SH-SY5Y (cell line): ENCODE results near the gene PCDH18.

Experiments used
- GATA2 ChIP-seq: IDR thresholded peaks from 2 replicates; pipeline ENCODE4 v1.6.1; 2011; ENCODE audit warnings: mild to moderate bottlenecking, low read depth, low read length
- GATA3 ChIP-seq: IDR thresholded peaks from 2 replicates; pipeline ENCODE4 v1.6.1; 2011; ENCODE audit warnings: low read depth, mild to moderate bottlenecking, low read length, moderate library complexity

Gene PCDH18, protein sequence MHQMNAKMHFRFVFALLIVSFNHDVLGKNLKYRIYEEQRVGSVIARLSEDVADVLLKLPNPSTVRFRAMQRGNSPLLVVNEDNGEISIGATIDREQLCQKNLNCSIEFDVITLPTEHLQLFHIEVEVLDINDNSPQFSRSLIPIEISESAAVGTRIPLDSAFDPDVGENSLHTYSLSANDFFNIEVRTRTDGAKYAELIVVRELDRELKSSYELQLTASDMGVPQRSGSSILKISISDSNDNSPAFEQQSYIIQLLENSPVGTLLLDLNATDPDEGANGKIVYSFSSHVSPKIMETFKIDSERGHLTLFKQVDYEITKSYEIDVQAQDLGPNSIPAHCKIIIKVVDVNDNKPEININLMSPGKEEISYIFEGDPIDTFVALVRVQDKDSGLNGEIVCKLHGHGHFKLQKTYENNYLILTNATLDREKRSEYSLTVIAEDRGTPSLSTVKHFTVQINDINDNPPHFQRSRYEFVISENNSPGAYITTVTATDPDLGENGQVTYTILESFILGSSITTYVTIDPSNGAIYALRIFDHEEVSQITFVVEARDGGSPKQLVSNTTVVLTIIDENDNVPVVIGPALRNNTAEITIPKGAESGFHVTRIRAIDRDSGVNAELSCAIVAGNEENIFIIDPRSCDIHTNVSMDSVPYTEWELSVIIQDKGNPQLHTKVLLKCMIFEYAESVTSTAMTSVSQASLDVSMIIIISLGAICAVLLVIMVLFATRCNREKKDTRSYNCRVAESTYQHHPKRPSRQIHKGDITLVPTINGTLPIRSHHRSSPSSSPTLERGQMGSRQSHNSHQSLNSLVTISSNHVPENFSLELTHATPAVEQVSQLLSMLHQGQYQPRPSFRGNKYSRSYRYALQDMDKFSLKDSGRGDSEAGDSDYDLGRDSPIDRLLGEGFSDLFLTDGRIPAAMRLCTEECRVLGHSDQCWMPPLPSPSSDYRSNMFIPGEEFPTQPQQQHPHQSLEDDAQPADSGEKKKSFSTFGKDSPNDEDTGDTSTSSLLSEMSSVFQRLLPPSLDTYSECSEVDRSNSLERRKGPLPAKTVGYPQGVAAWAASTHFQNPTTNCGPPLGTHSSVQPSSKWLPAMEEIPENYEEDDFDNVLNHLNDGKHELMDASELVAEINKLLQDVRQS

DNA sequence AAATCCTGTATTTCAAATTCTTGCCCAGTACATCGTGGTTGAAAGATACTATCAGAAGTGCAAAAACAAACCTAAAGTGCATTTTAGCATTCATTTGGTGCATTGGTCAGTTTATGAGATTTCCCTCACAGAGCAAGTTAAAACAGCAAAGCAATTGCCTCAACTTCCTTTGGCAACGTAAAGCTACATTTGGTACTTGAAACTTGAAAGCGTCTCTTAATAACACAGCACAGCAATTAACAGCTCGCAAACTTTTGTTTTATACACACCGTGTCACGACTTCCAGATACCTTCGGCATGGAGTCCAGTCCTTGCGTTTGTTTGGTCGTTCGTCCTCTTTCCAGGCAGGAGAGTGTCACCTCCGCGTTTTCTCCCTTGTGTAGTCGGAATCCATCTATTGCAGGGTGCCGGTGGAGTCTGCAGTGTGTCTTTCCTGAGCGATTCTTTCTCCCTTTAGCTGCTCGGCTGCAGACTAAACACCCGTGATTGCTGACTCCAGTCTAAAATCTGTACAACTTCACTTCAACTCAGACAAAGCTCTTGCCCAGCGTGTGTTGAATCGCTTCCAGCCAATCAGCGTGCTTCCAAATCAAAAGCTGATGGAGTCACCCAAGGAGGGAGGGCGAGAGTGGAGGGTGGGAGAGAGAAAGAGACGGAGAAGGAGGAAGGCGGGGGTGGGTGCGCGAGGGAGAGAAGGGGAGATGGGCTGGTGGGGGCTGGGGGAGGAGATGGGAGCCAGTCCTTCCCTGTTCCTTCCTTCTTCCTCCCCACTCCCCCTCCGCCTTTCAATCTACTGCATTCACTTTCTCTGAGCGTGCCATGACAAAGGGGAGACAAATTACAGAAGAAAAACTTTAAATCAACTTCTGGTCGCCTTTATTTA is at the start of gene PCDH18:
PCDH18 (minus strand) TSS at position 509 of the 883 bp plus-strand sequence; CDS start at position 103, 406 bp downstream.
- TF ChIP-seq GATA2 (no peak), GATA3 (no peak)

DNA sequence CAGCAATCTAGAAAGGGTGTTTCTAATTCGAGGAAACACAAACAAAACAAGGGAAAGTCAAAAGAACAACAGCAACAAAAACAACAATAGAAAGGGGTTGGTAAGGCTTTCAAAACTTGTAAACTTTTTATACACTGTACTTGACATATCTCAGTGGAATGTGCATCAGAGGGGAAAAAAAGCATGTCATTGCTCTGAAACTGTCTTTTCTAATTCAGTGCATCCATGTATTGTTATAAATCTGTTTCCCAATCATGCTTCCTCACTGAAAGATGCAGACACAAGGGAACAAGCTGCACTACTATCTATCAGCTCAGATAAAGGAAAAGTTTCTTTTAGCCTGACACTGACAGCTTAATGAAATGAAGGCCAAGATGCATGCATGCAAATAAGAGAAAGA is 44.2 kb upstream of the PCDH18 start:
- TF ChIP-seq GATA3 (no peak), GATA2 (no peak)

DNA sequence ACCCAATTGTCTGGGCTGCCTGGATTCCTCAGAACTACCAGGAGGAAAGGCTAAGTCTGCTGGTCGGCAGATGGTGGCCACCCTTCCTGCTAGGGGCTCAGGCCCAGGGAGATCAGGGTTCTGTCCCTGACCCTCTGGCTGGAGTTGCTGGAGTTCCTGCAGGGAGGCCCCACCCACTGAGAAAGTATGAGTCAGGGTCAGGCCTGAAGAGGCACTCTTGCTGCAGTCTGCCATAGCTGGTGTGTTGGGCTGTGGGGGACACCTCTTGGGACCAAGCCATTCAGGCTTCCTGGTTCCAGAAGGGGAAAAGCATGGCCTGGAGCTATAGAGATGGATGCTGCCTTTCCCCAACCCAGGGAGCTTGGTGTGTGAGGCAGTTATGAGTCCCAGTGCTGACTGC is 40.4 kb upstream of the PCDH18 start:
- TF ChIP-seq GATA3 (no peak), GATA2 (no peak)

DNA sequence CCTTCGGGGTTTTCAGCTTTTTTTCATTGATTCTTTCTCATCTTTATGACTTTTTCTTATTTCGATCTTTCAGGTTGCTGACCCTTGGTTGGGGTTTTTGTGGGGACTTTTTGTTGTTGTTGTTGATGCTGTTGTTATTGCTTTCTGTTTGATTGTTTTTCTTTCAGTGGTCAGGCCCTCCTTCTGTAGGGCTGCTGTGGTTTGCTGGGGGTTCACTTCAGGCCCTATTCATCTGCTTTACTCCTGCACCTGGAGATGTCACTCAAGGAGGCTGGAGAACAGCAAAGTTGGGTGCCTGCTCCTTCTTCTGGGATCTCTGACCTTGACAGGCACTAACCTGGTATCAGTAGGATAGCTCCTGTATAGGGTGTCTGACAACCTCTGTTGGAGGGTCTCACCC is 39.9 kb upstream of the PCDH18 start:
- TF ChIP-seq GATA2 (no peak), GATA3 (no peak)

DNA sequence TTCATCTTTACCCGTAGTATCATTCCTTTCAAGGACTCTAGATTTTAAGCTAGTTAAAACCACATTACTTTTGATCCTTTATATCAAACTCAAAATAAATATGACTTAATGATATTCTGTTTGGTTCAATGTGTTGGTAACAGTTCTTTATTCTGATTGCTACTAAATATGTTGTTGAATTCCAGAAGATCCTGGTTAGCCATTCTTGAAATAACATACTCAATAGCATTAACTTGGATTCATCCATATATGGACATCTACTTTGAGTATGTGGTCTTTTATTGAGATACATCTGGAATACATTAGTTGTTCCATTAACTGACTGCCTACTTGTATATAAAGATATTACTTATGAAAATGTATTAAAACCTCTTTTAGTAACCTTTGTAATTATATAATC is 27.5 kb upstream of the PCDH18 start:
- no peak for TF ChIP-seq GATA3
- TF ChIP-seq GATA2: no peak

DNA sequence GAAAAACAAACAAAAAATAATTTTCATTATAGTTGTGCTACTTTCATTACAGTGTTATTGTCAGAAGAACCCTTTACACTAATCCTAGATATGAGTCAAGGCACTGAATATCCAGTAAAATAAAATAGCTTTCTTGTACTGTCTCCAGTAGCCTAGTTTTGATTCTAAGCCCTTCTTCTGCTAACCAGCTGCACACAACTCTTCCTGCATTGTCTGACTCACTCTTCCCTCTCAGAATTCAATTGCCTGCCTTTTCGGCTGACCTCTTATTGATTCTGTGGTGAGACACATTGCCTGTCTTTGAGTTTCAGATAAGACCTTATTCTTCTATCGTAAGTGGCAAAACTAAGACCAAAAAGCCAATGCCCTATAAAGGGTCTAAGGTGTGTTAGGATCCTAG is 26.7 kb upstream of the PCDH18 start:
- no peak for TF ChIP-seq GATA3
- TF ChIP-seq GATA2: no peak

DNA sequence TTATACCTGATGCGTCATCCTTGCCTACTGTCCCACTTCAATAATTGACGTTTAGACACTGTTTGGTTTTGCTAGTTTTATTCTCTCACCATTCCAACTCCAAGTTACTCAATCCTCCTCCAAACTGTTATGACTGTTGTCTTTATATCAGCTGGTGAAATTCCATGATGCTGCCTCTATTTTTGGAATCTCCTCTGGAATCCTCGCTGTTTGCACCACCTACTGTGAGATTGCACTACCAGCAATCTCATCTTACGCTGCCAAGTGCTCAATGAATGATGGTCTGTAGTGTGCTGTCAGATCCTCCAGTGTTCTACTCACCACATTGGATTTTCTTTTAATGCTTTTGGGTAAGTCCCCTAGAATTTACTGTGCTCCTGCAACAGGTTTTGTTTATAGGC is 13.2 kb upstream of the PCDH18 start:
- TF ChIP-seq GATA2 (no peak), GATA3 (no peak)

DNA sequence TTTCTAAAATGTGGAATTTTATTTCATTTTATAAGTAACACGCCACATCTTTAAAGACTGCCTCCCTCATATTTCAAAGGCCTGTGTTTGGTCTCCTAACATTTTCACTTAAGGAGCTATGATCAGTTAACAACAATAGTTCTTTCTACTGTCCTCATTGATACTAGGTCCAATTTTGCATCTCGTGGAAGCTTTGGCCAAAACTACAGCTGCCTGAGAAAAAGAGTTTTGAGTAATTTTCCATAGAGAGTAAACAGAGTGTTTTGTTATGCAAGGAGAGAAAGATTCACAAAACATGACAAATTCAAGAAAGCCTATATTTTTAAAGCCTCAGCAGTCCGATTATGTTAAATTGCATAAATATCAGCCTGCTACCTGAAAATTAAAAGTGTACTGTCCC is 11.4 kb upstream of the PCDH18 start:
- TF ChIP-seq GATA3: no peak
- TF ChIP-seq GATA2: no peak

DNA sequence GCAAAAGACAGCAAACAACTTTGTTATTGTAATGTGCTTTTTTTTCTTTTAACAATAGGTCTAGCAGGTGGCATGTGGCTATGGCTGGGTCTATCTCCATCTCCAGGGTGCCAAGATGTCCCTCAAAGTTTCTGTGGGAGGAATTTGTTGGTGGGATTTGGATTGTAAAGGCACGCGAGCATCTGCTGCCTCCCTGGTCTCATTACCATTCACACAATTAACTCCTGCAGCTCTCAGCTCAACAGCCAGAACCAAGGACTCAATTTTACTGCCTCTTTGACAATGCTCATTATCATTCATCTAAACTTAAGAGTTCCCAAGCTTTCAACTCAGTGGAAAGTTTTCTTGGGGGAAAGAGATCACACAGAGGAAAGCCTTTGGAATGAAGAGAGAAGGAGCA is 10.9 kb upstream of the PCDH18 start:
- TF ChIP-seq GATA3: no peak
- TF ChIP-seq GATA2: no peak

DNA sequence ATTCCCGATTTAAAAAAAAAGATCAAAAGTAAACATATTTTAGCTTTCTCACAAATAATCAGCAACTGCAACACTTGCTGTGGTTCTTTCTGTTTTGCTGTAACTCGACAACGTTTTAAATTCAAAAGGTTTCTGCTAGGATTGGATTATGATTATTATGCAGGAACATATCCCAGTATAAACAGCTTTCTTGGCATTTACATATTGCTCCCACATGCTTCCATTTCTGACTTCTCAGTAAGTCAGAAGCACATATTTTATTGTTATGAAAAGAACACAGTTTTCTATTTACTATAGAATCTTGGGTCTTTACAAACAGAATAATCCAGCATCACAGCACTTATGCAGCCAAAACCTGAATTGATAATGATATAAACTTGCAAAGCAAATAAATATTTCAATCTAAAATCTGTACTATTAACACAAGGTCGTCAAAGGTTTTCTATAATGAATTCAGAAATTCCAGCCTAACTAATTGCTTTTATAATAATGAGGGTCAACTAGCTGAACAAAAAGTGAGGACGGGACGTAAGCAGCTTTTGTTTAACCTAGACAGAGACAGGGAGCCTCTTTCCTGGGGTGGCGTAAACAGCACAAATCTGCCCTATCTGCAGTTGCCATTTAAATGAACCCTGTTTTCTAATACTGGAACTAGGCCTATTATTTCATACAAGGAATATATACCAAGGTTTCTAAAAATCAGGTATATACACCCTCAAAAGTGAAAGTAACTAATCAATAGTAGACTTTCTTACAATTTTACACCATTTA is 9.8 kb upstream of the PCDH18 start:
- no peak for TF ChIP-seq GATA2
- TF ChIP-seq GATA3: no peak

DNA sequence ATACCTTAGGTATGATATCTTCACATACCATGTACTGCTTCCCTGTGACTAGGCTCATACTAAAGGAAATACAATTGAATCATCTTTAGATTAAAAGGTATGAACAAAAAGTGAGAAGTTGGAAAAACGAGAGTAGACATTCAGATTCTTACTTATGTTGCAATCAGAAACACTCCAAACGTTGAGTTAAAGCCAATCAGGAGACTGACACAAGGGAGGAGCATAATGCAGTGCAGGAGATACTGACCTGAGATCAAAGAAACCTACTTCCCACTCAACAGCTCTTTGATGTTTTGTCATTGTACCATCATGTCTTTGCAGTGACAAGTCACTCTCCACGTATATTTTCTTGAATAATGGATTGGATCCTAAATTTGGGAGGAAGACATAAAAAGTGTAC is 8.9 kb upstream of the PCDH18 start:
- TF ChIP-seq GATA3: no peak
- TF ChIP-seq GATA2: no peak

DNA sequence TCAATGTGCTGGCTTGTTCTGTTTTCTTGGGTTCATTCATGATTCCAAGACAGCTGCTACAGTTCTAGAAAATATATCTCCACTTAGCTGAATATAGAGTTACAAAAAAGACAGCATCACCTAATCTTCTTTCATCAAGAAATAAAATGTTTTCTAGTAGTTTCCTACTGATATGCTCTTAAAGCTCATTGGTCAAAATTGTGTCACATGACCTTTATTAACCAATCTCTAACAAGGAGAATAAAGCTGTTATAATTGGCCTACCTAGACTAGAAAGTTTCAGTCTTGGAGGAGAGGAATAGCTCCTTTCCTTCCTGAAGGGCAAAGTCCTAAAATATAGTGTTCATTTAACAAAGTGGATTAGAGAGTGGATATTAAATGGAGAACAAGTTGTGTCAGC is 8.1 kb upstream of the PCDH18 start:
- TF ChIP-seq GATA3 (no peak), GATA2 (no peak)

DNA sequence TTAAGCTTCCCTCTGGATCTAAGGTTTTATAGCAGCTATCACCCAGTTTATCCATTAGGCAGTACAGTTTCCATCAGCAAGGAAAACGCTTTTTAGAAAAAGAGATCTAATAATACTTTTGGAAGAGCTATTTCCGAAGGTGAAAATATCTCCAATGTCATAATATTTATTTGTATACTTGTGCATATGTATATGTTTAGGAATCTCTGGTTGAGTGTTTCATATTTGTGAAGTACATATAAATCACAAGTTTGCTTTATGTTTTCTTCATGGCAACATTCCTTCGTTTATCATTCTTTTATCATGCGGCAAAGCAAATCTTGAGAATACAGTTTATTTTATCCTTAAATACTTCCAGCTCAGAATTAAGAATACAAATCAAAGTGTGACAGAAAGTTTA is 6.2 kb upstream of the PCDH18 start:
- TF ChIP-seq GATA2: no peak
- TF ChIP-seq GATA3: no peak
